Measurements from ENCODE around the gene ST6GAL1. TPM values are rescaled to one million over a fixed set of nuclear protein-coding genes. Genes with fewer than 3 reads are reported as not detected.

ST6GAL1 gene
- total and polyA plus RNA-seq, 8 donors, result 3.8 to 31.0 (median 13.5) TPM

GRCh38 chr3:186974824-186975313 lies 44.5 kb downstream of the ST6GAL1 start:
- intact Hi-C loops (cut with DNase I; ENCODE audit: low total_unique reads), result no loop called here
- Histone ChIP-seq H3K27me3 (no peaks in the 10 kb centered on the region), H3K27ac (peak overlapping the region in 1 of 5 donors; percentile 88), H3K36me3 (peaks cover 0 to 9% (median 2%) of the 10 kb centered on the region in 4 donors), H3K4me3 (no peak overlapping the region), H3K4me1 (peaks cover 21 to 57% (median 35%) of the 10 kb centered on the region in 4 donors), H3K9me3 (no peaks in the 10 kb centered on the region)
- peak in 1 of 2 donors; percentile 49 for DNase-seq
- no peak for TF ChIP-seq POLR2A (IDR thresholded peaks at IDR 0.05)
- no peak for TF ChIP-seq POLR2AphosphoS5 (IDR thresholded peaks at IDR 0.05)
- TF ChIP-seq, protein P1, sequence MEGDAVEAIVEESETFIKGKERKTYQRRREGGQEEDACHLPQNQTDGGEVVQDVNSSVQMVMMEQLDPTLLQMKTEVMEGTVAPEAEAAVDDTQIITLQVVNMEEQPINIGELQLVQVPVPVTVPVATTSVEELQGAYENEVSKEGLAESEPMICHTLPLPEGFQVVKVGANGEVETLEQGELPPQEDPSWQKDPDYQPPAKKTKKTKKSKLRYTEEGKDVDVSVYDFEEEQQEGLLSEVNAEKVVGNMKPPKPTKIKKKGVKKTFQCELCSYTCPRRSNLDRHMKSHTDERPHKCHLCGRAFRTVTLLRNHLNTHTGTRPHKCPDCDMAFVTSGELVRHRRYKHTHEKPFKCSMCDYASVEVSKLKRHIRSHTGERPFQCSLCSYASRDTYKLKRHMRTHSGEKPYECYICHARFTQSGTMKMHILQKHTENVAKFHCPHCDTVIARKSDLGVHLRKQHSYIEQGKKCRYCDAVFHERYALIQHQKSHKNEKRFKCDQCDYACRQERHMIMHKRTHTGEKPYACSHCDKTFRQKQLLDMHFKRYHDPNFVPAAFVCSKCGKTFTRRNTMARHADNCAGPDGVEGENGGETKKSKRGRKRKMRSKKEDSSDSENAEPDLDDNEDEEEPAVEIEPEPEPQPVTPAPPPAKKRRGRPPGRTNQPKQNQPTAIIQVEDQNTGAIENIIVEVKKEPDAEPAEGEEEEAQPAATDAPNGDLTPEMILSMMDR (IDR thresholded peaks at IDR 0.05), result no peak
- no peak for TF ChIP-seq EP300 (IDR thresholded peaks at IDR 0.05)
- WGBS, 5 donors, result 50 to 74% (median 69%) methylated on average over 9 of the region's 9 CpGs

- TF ChIP-seq POLR2AphosphoS5 (IDR thresholded peaks at IDR 0.05) (no peak), POLR2A (IDR thresholded peaks at IDR 0.05) (no peak), EP300 (IDR thresholded peaks at IDR 0.05) (no peak)
- TF ChIP-seq, protein P1 (IDR thresholded peaks at IDR 0.05), result no peak
- Histone ChIP-seq H3K4me1 (peaks cover 21 to 57% (median 35%) of the 10 kb centered on the region in 4 donors), H3K36me3 (peaks cover 0 to 13% (median 2%) of the 10 kb centered on the region in 4 donors), H3K9me3 (no peaks in the 10 kb centered on the region), H3K27me3 (no peaks in the 10 kb centered on the region), H3K4me3 (no peak overlapping the region), H3K27ac (peak overlapping the region; percentile 39 to 88 (median 85))
- WGBS, 5 donors, result 84 to 91% (median 90%) methylated on average over 6 of the region's 6 CpGs
- intact Hi-C loops (cut with DNase I; ENCODE audit: low total_unique reads), result no loop called here
- DNase-seq, result no peak
These were observed 45.4 kb downstream of the ST6GAL1 start for GRCh38 chr3:186975726-186976125.

- peak; percentile 80 to 90 for DNase-seq
- Histone ChIP-seq H3K4me1 (peaks cover 21 to 45% (median 29%) of the 10 kb centered on the region in 4 donors), H3K9me3 (no peaks in the 10 kb centered on the region), H3K36me3 (peaks cover 0 to 13% (median 2%) of the 10 kb centered on the region in 4 donors), H3K27ac (peak overlapping the region; percentile 82 to 88 (median 85)), H3K4me3 (peak overlapping the region in 2 of 4 donors; percentile 10 to 23), H3K27me3 (no peaks in the 10 kb centered on the region)
- TF ChIP-seq POLR2AphosphoS5 (IDR thresholded peaks at IDR 0.05), result peak; percentile 23 to 73 (median 60)
- TF ChIP-seq, protein P1 (IDR thresholded peaks at IDR 0.05), result no peak
- peak; percentile 32 for TF ChIP-seq EP300 (IDR thresholded peaks at IDR 0.05)
- intact Hi-C loops (cut with DNase I; ENCODE audit: low total_unique reads), result no loop called here
- WGBS, 5 donors, result 17 to 43% (median 22%) methylated on average over 15 to 17 of the region's 17 CpGs
These were observed 46.8 kb downstream of the ST6GAL1 start for GRCh38 chr3:186976837-186977750.

- intact Hi-C loops (cut with DNase I; ENCODE audit: low total_unique reads), result no loop called here
- 90 to 95% (median 93%) methylated on average over 2 of the region's 2 CpGs for WGBS, 5 donors
- H3K27ac ChIP-seq, result peak overlapping the region in 2 of 5 donors; percentile 85 to 88
- H3K36me3 ChIP-seq, result peaks cover 0 to 10% (median 2%) of the 10 kb centered on the region in 4 donors
- no peak for TF ChIP-seq POLR2A (IDR thresholded peaks at IDR 0.05)
- TF ChIP-seq, protein P1 (IDR thresholded peaks at IDR 0.05), result no peak
- no peak for TF ChIP-seq EP300 (IDR thresholded peaks at IDR 0.05)
- TF ChIP-seq POLR2AphosphoS5 (IDR thresholded peaks at IDR 0.05), result no peak
- no peaks in the 10 kb centered on the region for H3K9me3 ChIP-seq
- peaks cover 20 to 45% (median 27%) of the 10 kb centered on the region in 4 donors for H3K4me1 ChIP-seq
- no peak for DNase-seq
- H3K4me3 ChIP-seq, result no peak overlapping the region
- H3K27me3 ChIP-seq, result no peaks in the 10 kb centered on the region
These were observed 48.4 kb downstream of the ST6GAL1 start for GRCh38 chr3:186978712-186979111.

Data from stomach (tissue), 9 donors.